ENCODE measurements around the gene KLHL10.
"Not testable (repeated sequence)": the region's sequence is repeated elsewhere in the genome, so short reads cannot be mapped to it uniquely, and the experiment has no call there.

Gene KLHL10

DNA sequence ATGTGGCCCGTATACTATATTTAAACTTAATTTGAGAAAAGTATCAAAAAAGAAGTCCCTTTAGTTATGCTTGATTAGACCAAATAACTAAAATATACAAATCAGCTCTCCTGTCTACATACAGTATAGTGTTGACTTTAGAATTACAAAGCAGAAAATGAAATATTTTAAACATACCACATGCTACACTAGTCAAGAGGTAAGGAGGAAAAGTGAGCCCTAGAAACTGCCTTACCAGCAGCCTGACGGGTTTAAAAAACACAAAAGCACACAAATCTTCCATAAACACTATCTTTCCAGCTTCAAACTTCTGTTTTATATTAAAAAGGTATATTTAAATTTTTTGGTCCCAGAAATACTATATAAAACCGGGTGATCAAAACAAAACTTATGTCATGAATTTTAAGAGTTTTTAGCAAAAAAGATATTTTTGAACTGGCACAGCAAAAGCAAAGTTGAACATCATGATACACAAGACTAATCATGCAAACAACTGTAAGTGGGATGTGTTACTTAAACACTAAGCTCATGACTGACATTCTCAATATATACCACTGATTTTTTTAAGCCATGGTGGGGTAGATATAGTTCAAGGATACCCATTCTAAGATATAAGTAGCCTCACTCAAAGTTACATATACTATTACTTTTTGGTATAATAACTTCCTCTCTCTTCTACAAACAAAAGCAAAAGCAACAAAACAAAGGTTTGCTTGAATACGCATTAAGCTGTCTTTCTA is 11.8 kb downstream of the KLHL10 start:
- Histone ChIP-seq H3K4me2 (peak overlapping the region; percentile 54), H3K9ac (no peak overlapping the region), H3K36me3 (peaks cover 35% of the 10 kb centered on the region), H3K27me3 (no peaks in the 10 kb centered on the region), H3K9me3 (no peaks in the 10 kb centered on the region), H3K4me3 (no peak overlapping the region), H3K4me1 (peaks cover 38% of the 10 kb centered on the region), H3K27ac (0 out of 2 replicates have a peak overlapping the region, but pooled peaks have one; percentile 5), H4K20me1 (peaks cover 75% of the 10 kb centered on the region)
- TF ChIP-seq Cebpa-rat (IDR thresholded peaks at IDR 0.05) = no peak

DNA sequence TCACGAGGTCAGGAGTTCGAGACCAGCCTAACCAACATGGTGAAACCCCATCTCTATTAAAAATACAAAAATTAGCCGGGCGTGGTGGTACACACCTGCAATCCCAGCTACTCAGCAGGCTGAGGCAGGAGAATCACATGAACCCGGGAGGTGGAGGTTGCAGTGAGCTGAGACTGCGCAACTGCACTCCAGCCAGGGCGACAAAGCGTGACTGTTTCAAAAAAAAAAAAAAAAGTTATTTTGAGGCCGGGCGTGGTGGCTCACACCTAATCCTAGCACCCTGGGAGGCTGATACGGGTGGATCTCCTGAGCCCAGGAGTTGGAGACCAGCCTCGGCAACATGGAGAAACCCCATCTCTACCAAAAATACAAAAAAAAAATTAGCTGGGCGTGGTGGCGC is 13.8 kb downstream of the KLHL10 start:
- peaks cover 38% of the 10 kb centered on the region for H3K4me1 ChIP-seq
- H3K9ac ChIP-seq, H3K4me3 ChIP-seq, H3K27ac ChIP-seq, H3K27me3 ChIP-seq, H3K9me3 ChIP-seq: not testable (repeated sequence)
- peaks cover 94% of the 10 kb centered on the region for H4K20me1 ChIP-seq
- peak overlapping the region; percentile 49 for H3K4me2 ChIP-seq
- H3K36me3 ChIP-seq = peaks cover 50% of the 10 kb centered on the region

DNA sequence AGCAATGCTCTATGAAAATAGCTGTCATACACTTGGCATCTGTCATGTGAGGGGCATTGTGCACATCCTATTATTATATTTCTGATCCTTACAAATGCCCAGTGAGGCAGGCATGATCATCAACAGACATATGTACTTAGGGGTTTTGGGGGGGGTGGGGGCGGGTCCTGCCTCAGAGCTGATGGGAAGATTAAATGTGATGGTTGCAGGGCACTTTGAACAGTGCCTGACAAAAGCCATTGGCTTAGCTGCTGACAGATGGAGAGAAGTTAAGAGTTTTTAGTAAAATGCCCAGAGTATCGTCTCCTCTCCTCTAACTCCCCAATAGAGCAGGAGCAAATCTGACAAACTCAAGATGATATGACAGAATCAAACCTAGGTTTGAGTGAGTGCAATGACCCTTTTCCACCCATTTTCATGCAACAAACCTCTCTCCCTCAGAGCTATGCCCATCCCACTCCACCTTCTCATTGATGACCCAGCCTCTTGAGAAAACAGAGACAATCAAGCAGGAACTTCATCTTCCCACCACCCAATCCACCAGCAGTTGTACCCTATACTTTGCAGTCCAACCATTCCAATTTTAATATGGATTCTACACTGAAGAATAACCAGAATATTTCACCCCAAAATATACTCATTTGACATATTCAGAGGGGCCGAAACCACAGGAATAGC is 22.8 kb downstream of the KLHL10 start:
- no peaks in the 10 kb centered on the region for H3K9me3 ChIP-seq
- no peak overlapping the region for H3K9ac ChIP-seq
- H3K4me3 ChIP-seq = no peak overlapping the region
- no peaks in the 10 kb centered on the region for H3K27me3 ChIP-seq
- H3K36me3 ChIP-seq = peaks cover 15% of the 10 kb centered on the region
- TF ChIP-seq Cebpa-rat (IDR thresholded peaks at IDR 0.05) = no peak
- H3K4me1 ChIP-seq = peaks cover 40% of the 10 kb centered on the region
- H3K27ac ChIP-seq = no peak overlapping the region
- no peak overlapping the region for H3K4me2 ChIP-seq
- H4K20me1 ChIP-seq = peaks cover 92% of the 10 kb centered on the region

DNA sequence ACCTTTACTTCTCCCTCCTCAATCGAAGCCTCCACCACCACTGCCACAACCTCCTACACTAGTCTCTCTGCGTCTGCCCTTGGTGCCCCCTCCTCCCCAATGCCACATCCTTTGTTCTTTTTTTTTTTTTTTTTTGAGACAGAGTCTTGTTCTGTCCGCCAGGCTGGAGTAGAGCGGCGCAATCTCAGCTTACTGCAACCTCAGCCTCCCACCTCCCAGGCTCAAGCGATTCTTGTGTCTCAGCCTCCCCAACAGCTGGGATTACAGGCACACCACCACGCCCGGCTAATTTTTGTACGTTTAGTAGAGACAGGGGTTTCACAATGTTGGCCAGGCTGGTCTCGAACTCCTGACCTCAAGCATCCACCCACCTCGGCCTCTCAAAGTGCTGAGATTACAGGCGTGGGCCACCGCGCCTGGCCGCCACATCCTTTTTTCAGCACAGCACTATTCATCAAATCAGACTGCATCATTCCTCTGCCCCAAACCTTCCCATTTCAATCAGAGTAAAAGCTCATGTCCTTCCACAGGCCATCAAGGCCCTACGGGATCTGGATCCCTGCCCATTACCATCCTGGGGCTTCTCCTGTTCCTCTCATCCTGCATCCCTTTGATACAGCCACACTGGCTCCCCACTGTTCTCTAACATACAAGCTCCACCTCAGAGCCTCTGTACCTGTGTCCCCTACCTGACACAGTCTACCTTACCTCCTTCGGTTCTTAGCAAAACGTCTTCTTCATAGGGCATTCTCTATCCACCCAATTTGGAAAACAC is 25.6 kb downstream of the KLHL10 start:
- peak overlapping the region; percentile 94 for H3K9ac ChIP-seq
- peaks cover 40% of the 10 kb centered on the region for H3K4me1 ChIP-seq
- no peaks in the 10 kb centered on the region for H3K9me3 ChIP-seq
- H3K4me3 ChIP-seq = peak overlapping the region; percentile 85
- TF ChIP-seq Cebpa-rat (IDR thresholded peaks at IDR 0.05) = no peak
- peaks cover 17% of the 10 kb centered on the region for H3K36me3 ChIP-seq
- no peaks in the 10 kb centered on the region for H3K27me3 ChIP-seq
- no peak overlapping the region for H3K27ac ChIP-seq
- H4K20me1 ChIP-seq = peaks cover 64% of the 10 kb centered on the region
- peak overlapping the region; percentile 97 for H3K4me2 ChIP-seq

DNA sequence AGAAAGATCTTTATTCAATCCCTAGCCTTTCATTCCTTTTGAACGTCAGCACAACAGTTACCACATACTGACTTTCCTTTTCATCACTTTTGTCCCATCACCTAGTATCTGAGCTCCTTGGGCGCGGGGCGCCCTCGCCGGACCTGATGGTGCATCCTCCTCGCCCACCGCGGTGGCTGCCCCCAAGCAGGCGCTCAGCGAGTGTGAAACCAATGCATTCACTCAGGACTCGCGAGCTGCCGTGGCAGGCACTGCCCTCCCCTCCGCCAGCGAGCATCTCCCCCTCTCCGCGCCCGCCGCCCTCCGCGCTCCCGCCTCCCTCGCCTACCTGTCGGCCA is 26.8 kb downstream of the KLHL10 start:
- H3K4me2 ChIP-seq = peak overlapping the region; percentile 97
- no peak for TF ChIP-seq Cebpa-rat (IDR thresholded peaks at IDR 0.05)

DNA sequence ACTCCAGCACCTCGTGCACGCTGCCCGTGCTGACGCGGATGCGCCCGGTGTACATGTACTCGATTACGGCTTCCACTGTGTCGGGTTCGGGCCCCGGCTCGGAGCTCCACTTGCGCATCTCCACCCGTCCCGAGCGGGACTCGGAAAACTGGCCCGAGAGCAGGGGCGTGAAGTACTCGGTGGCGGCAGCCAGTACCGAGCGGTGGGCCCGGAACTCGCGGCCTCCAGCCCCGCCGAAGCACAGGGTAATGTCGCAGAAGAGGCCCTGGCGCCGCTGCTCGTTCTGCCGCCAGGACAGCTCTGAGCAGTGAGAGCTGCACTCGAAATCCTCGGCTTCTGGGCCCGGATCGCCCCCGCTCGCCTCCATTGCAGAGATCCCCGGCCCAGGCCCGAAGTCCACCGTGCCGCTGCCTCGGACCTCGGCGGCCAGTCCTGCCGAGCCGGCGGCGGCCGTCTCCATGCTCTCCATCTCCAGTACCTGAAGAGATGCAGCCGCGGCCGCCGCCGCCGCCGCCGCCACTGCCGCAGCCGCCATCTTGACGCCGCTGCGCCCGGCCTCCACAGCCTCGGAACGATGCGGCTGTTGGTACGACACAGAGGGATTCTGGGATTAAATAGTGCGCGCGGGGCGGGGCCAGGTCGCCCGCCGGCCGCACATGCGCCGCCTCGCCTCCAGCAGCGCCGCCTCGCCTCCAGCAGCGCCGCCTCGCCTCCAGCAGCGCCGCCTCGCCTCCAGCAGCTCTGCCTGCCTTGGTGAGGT is 27.4 kb downstream of the KLHL10 start, which contains the start of gene KLHL11:
TSS of gene KLHL11 (minus strand) at position 588 of the 760 bp plus-strand sequence. CDS start at position 535, 53 bp downstream.
- no peaks in the 10 kb centered on the region for H3K27me3 ChIP-seq
- H3K4me1 ChIP-seq = peaks cover 40% of the 10 kb centered on the region
- H3K27ac ChIP-seq = peak within 1 kb of the TSS; percentile 90
- peak within 1 kb of the TSS; percentile 85 for H3K4me3 ChIP-seq
- peak within 1 kb of the TSS; percentile 97 for H3K4me2 ChIP-seq
- H3K9ac ChIP-seq = peak within 1 kb of the TSS; percentile 94
- H4K20me1 ChIP-seq = peaks cover 46% of the 10 kb centered on the region
- H3K36me3 ChIP-seq = peaks cover 34% of the 10 kb centered on the region
- H3K9me3 ChIP-seq = no peaks in the 10 kb centered on the region
- TF ChIP-seq Cebpa-rat (IDR thresholded peaks at IDR 0.05) = no peak

More for the DNA sequence above, 26.8 kb downstream of the KLHL10 start:
- Histone ChIP-seq H3K9me3 (no peaks in the 10 kb centered on the region), H3K27me3 (no peaks in the 10 kb centered on the region), H3K36me3 (peaks cover 29% of the 10 kb centered on the region), H4K20me1 (peaks cover 51% of the 10 kb centered on the region), H3K9ac (peak overlapping the region; percentile 94), H3K27ac (peak overlapping the region; percentile 90), H3K4me1 (peaks cover 40% of the 10 kb centered on the region), H3K4me3 (peak overlapping the region; percentile 85)

DNA sequence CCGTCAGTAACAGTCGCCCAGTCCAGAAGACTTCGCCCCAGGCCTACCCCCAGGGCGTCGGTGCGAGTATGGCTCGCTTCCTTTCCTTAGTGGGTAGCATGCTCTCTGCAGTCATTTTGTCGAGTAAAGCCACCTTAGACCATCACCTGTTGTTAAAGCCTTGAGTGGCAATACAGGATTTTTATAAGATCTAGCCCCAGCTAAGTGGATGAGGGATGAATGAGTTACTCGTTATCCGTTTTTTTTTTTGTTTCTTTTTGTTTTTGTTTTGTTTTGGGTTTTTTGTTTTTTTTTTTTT is 27.9 kb downstream of the KLHL10 start:
- peaks cover 38% of the 10 kb centered on the region for H3K4me1 ChIP-seq
- H3K4me2 ChIP-seq = peak overlapping the region; percentile 76
- no peak overlapping the region for H3K27ac ChIP-seq
- TF ChIP-seq Cebpa-rat (IDR thresholded peaks at IDR 0.05) = no peak
- no peaks in the 10 kb centered on the region for H3K27me3 ChIP-seq
- peak overlapping the region; percentile 85 for H3K4me3 ChIP-seq
- peaks cover 39% of the 10 kb centered on the region for H3K36me3 ChIP-seq
- H3K9me3 ChIP-seq = no peaks in the 10 kb centered on the region
- H4K20me1 ChIP-seq = peaks cover 45% of the 10 kb centered on the region
- H3K9ac ChIP-seq = peak overlapping the region; percentile 94; the same call in 1 of the 2 replicates

DNA sequence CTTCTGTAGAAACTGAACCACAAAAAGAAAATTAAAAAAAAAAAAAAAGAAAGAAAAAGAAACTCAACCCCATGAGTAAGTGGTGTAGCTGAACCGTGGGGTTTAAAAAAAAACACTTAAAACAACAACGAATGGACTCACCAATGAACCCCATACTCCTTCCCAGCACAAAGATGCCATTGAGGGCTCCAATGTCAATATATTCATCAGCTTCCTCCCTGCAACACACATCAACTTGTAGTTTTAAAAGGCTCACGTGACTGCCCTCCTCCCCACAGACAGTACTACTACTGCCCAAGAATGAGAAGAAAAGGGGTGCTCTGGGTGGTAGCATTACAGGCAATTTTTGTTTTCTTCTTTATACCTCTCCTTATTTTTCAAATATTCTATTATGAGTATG is 30.9 kb downstream of the KLHL10 start:
- no peak for TF ChIP-seq Cebpa-rat (IDR thresholded peaks at IDR 0.05)
- peaks cover 70% of the 10 kb centered on the region for H3K36me3 ChIP-seq

DNA sequence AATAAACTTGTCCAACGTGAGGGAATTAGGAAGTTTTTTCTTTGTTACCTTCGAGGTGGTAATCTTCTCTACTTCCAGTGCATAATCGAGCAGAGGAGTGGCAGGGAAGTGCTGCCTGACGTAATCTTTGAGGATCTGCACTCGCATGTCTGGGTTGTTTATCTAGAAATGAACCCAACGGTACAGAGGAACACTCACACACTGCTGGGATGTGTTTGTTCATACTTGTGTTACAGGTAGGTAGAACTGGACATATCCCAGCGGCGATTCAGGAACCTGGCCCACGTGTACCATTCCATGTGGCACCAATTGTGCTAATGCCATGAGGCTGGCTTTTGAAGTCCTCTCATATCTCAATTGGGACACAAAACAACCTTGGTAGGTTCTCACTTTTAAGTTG is 31.8 kb downstream of the KLHL10 start:
- Histone ChIP-seq H3K27me3 (no peaks in the 10 kb centered on the region), H3K27ac (no peak overlapping the region), H4K20me1 (peaks cover 11% of the 10 kb centered on the region), H3K9me3 (no peaks in the 10 kb centered on the region), H3K36me3 (peaks cover 78% of the 10 kb centered on the region), H3K4me2 (no peak overlapping the region), H3K9ac (no peak overlapping the region), H3K4me3 (no peak overlapping the region), H3K4me1 (no peaks in the 10 kb centered on the region)
- TF ChIP-seq Cebpa-rat (IDR thresholded peaks at IDR 0.05) = no peak

More for the DNA sequence above, 30.9 kb downstream of the KLHL10 start:
- no peak overlapping the region for H3K9ac ChIP-seq
- peaks cover 7% of the 10 kb centered on the region for H3K4me1 ChIP-seq
- no peaks in the 10 kb centered on the region for H3K9me3 ChIP-seq
- H3K27me3 ChIP-seq = no peaks in the 10 kb centered on the region
- H3K4me2 ChIP-seq = no peak overlapping the region
- H3K4me3 ChIP-seq = no peak overlapping the region
- no peak overlapping the region for H3K27ac ChIP-seq
- peaks cover 19% of the 10 kb centered on the region for H4K20me1 ChIP-seq
